Panc1 (cell line): ENCODE measurements around the gene PTK7. TPM values are rescaled to one million over a fixed set of nuclear protein-coding genes. Genes with fewer than 3 reads are reported as not detected.

Experiments
- ATAC-seq: fragments of 200-7000 bp; cut with Tn5 transposase; 2 replicates; pipeline ENCODE4 v1.9.1; 2020; ENCODE audit warnings: mild to moderate bottlenecking, moderate library complexity
- BruUV-seq: library from RNA; stranded (reverse); fragments of 400-500 nt; replicated peaks from 2 replicates; lab custom pipeline; 2021; lab: Mats Ljungman, UMichigan
- CTCF ChIA-PET: fragments of 300-600 bp; sonication (Branson Sonifier 250); formaldehyde crosslinking; loops from one replicate; lab custom pipeline; 2022; ENCODE audit warnings: antibody characterized with exemption; lab: Charles Lee
- POLR2A ChIA-PET: fragments of 300-600 bp; sonication (Branson Sonifier 250); formaldehyde crosslinking; loops from one replicate; lab custom pipeline; 2022; ENCODE audit warnings: antibody characterized with exemption; lab: Charles Lee
- DNase-seq: peaks from one replicate; pipeline ENCODE4 v3.0.0-alpha.2; 2010; ENCODE audit warnings: low read depth, low spot score
- H3K27ac ChIP-seq: 2 replicates; pipeline ENCODE4 v1.5.1; 2011; ENCODE audit warnings: mild to moderate bottlenecking, low read length, inconsistent platforms
- H3K27me3 ChIP-seq: fragments of 200-500 bp; sonication (Bioruptor generic); 2 replicates; pipeline ENCODE4 v1.6.0; 2014; ENCODE audit warnings: low read length, inconsistent platforms; ENCODE audit not compliant: control insufficient read depth, insufficient read depth
- H3K36me3 ChIP-seq: fragments of 200-500 bp; sonication (Bioruptor generic); 2 replicates; pipeline ENCODE4 v1.5.1; 2014; ENCODE audit warnings: inconsistent platforms, mild to moderate bottlenecking, low read length, moderate library complexity; ENCODE audit not compliant: control insufficient read depth, insufficient read depth
- H3K4me1 ChIP-seq: 2 replicates; pipeline ENCODE4 v1.5.1; 2011; ENCODE audit warnings: inconsistent platforms, mild to moderate bottlenecking, low read length, moderate library complexity; ENCODE audit not compliant: control insufficient read depth, insufficient read depth
- H3K4me3 ChIP-seq, 2 experiments: 2 replicates each; pipeline ENCODE4 v1.5.1; 2011 to 2012; ENCODE audit warnings: low read depth in 2 of 2, low read length in 2 of 2, mild to moderate bottlenecking in 2 of 2, inconsistent platforms in 1 of 2, moderate library complexity in 1 of 2
- H3K9me3 ChIP-seq: fragments of 200-500 bp; sonication (Bioruptor generic); 2 replicates; pipeline ENCODE4 v1.5.1; 2014; ENCODE audit warnings: low read depth, mild to moderate bottlenecking, inconsistent platforms, low read length, moderate library complexity; ENCODE audit not compliant: control insufficient read depth, insufficient read depth
- POLR2AphosphoS5 ChIP-seq: IDR thresholded peaks from 2 replicates; pipeline ENCODE4 v1.6.1; 2012; ENCODE audit warnings: mild to moderate bottlenecking, low read depth, low read length, moderate library complexity
- SIN3A ChIP-seq: IDR thresholded peaks from 2 replicates; pipeline ENCODE4 v1.6.1; 2012; ENCODE audit warnings: low read depth, mild to moderate bottlenecking, low read length, moderate library complexity, borderline replicate concordance; ENCODE audit not compliant: insufficient read depth
- TCF7L2 ChIP-seq: IDR thresholded peaks from 2 replicates; pipeline ENCODE4 v1.6.1; 2011; ENCODE audit warnings: mild to moderate bottlenecking, low read depth, low read length, inconsistent platforms
- in situ Hi-C: cut with HindIII; loops from 2 replicates; pipeline ENCODE4 v1.10.0; 2016; ENCODE audit warnings: low sequenced_read_pairs, low pct_unique_long_range_greater_than_20kb
- intact Hi-C: fragments of 100-400 bp; cut with micrococcal nuclease; formaldehyde crosslinking; loops from one replicate; pipeline ENCODE4 v1.10.0; 2022; ENCODE audit not compliant: unreplicated experiment
- total RNA-seq: library from RNA; stranded (reverse); gene quantifications from one replicate; pipeline ENCODE4 v1.2.1, GENCODE V29; 2021; ENCODE audit not compliant: unreplicated experiment
- TF ChIP-seq, protein P1 (sequence below), 2 experiments: IDR thresholded peaks; 2 replicates each; pipeline ENCODE4 v1.6.1; 2011 to 2012; ENCODE audit warnings: low read depth in 2 of 2, control low read depth in 1 of 2, low read length in 1 of 2, mild to moderate bottlenecking in 1 of 2, moderate library complexity in 1 of 2; ENCODE audit not compliant: insufficient read depth in 1 of 2
- TF ChIP-seq, protein P2 (sequence below): fragments of 450-650 bp; IDR thresholded peaks from 2 replicates; pipeline ENCODE4 v1.5.1; 2017; ENCODE audit warnings: mild to moderate bottlenecking

PTK7 gene
- total RNA-seq, 1 experiment from 2014 or later: 240 TPM

- BruUV-seq: no TSS peak
- Histone ChIP-seq H3K9me3 (no peaks in the 10 kb centered on the region), H3K27ac (no peak overlapping the region), H3K27me3 (no peaks in the 10 kb centered on the region), H3K4me3 (no peak overlapping the region), H3K36me3 (peaks cover 7% of the 10 kb centered on the region; the same call in 1 of the 2 replicates), H3K4me1 (no peaks in the 10 kb centered on the region; the same call in 1 of the 2 replicates)
- intact Hi-C loops (no loop called here), in situ Hi-C loops (no loop called here)
- CTCF ChIA-PET: no interaction called here
- no peak for DNase-seq
- ATAC-seq: no peak
- POLR2A ChIA-PET: no interaction called here
- TF ChIP-seq POLR2AphosphoS5 (peak; percentile 33), SIN3A (no peak)
Measured at GRCh38 chr6:43029120-43029519, 47.0 kb upstream of the PTK7 start.

- ATAC-seq (no peak), DNase-seq (no peak)
- Histone ChIP-seq H3K27me3 (no peaks in the 10 kb centered on the region), H3K4me1 (peaks cover 3% of the 10 kb centered on the region; the same call in 1 of the 2 replicates), H3K27ac (no peak overlapping the region), H3K9me3 (no peaks in the 10 kb centered on the region), H3K4me3 (no peak overlapping the region), H3K36me3 (peaks cover 2% of the 10 kb centered on the region; the same call in 1 of the 2 replicates)
- ChIA-PET POLR2A (no interaction called here), CTCF (no interaction called here)
- BruUV-seq: no TSS peak
- intact Hi-C loops (no loop called here), in situ Hi-C loops (no loop called here)
- TF ChIP-seq SIN3A (no peak), TCF7L2 (no peak), POLR2AphosphoS5 (no peak)
- TF ChIP-seq, protein P1, sequence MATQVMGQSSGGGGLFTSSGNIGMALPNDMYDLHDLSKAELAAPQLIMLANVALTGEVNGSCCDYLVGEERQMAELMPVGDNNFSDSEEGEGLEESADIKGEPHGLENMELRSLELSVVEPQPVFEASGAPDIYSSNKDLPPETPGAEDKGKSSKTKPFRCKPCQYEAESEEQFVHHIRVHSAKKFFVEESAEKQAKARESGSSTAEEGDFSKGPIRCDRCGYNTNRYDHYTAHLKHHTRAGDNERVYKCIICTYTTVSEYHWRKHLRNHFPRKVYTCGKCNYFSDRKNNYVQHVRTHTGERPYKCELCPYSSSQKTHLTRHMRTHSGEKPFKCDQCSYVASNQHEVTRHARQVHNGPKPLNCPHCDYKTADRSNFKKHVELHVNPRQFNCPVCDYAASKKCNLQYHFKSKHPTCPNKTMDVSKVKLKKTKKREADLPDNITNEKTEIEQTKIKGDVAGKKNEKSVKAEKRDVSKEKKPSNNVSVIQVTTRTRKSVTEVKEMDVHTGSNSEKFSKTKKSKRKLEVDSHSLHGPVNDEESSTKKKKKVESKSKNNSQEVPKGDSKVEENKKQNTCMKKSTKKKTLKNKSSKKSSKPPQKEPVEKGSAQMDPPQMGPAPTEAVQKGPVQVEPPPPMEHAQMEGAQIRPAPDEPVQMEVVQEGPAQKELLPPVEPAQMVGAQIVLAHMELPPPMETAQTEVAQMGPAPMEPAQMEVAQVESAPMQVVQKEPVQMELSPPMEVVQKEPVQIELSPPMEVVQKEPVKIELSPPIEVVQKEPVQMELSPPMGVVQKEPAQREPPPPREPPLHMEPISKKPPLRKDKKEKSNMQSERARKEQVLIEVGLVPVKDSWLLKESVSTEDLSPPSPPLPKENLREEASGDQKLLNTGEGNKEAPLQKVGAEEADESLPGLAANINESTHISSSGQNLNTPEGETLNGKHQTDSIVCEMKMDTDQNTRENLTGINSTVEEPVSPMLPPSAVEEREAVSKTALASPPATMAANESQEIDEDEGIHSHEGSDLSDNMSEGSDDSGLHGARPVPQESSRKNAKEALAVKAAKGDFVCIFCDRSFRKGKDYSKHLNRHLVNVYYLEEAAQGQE (IDR thresholded peaks at IDR 0.05; ENCODE audit: insufficient read depth in 1 of 2, low read depth in 2 of 2, low read length in 1 of 2): no peak
- TF ChIP-seq, protein P2, sequence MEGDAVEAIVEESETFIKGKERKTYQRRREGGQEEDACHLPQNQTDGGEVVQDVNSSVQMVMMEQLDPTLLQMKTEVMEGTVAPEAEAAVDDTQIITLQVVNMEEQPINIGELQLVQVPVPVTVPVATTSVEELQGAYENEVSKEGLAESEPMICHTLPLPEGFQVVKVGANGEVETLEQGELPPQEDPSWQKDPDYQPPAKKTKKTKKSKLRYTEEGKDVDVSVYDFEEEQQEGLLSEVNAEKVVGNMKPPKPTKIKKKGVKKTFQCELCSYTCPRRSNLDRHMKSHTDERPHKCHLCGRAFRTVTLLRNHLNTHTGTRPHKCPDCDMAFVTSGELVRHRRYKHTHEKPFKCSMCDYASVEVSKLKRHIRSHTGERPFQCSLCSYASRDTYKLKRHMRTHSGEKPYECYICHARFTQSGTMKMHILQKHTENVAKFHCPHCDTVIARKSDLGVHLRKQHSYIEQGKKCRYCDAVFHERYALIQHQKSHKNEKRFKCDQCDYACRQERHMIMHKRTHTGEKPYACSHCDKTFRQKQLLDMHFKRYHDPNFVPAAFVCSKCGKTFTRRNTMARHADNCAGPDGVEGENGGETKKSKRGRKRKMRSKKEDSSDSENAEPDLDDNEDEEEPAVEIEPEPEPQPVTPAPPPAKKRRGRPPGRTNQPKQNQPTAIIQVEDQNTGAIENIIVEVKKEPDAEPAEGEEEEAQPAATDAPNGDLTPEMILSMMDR: no peak
Measured at GRCh38 chr6:43032326-43032725, 43.8 kb upstream of the PTK7 start.

- no peak for ATAC-seq
- Histone ChIP-seq H3K9me3 (no peaks in the 10 kb centered on the region), H3K27me3 (no peaks in the 10 kb centered on the region), H3K36me3 (peaks cover 2% of the 10 kb centered on the region; the same call in 1 of the 2 replicates), H3K4me3 (no peak overlapping the region), H3K4me1 (peaks cover 3% of the 10 kb centered on the region; the same call in 1 of the 2 replicates), H3K27ac (no peak overlapping the region)
- TF ChIP-seq SIN3A (no peak), POLR2AphosphoS5 (no peak), TCF7L2 (no peak)
- TF ChIP-seq, protein P1 (IDR thresholded peaks at IDR 0.05; ENCODE audit: insufficient read depth in 1 of 2, low read depth in 2 of 2, low read length in 1 of 2): no peak
- TF ChIP-seq, protein P2: no peak
- intact Hi-C loops (no loop called here), in situ Hi-C loops (no loop called here)
- CTCF ChIA-PET: interaction anchor here (0.6 kb wide), 2 partner anchors 106 to 129 kb away, joined by 6 to 9 read pairs; no protein-coding TSS in a partner anchor
- POLR2A ChIA-PET: interaction anchor here (0.6 to 0.9 kb wide), 4 partner anchors 11 to 93 kb away, joined by 3 to 5 read pairs (median 3); partner anchors contain the start of genes KLC4 and MRPL2
- DNase-seq: no peak
- TSS peak; percentile 60 for BruUV-seq
Measured at GRCh38 chr6:43033496-43034189, 42.5 kb upstream of the PTK7 start.
